GM19099 (cell line): Measurements from ENCODE around the gene ORC2.
A peak's percentile ranks its signal among the peaks of the same experiment; 100 is the strongest.

ENCODE experiments used
- POLR2A ChIP-seq: IDR thresholded peaks from 3 replicates; pipeline ENCODE4 v1.6.1; 2011; ENCODE audit warnings: low read depth; ENCODE audit not compliant: insufficient read length; ENCODE audit errors: extremely low read depth

ORC2 gene

DNA sequence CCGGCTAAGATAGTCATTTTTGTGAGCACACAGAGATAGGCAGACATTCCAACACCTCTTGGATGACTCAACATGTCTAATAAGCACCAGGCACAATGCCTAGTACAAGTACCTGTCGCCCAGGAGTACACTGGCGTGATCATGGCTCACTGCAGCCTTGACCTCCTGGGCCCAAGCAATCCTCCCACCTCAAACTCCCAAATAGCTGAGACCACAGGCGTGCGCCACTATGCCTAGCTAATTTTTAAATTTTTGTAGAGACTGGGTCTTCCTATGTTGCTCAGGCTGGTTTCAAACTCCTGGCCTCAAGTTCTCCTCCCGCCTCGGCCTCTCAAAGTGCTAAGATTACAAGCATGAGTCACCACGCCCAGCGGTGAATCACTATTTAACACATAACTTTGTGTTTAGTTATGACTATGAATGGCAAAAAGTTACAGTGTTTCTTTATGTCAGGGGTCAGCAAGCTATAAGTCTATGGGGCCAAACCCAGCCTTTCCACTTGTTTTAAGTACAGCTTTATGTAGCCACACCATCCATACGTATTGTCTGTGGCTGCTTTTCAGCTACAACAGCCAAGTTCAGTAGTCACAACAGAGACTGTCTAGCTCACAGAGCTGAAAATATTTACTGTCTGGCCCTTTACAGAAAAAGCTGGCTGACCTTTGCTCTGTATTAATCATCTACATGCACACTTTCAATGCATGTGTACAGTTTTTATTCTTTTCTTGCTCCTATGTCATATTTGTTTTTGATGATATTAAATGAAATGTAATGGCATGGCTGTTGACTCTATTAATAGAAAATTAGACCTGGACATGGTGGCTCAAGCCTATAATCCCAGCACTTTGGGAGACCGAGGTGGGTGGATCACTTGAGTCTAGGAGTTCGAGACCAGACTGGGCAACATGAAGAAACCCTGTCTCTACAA is 18.7 kb downstream of the ORC2 start:
- no peak for TF ChIP-seq POLR2A

DNA sequence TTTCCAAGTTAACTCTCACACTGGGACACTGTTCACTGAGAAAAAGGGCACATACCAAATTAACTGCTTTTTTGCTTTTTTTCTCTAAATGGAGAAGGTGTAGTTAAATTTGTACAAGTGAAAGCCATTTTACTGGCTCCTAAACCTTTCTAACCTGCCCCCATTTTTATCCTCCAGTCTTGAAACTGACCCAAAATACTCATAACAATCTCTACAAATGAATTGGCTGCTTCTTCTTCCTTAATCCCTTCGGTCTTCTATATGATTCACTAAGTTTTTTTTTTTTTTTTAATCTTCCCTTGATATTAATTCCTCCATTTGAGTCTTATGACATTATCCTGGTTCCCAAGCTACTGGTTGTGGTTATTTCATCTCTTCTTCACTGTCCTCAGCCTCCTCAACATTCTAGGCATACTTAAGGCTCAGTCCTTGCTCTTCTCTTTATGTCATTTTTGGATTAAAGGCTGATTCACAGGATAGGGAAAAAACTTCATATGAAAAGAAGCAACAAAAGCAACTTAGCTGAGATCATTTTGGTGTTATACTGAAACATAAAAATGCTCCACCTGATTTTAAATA is 19.8 kb downstream of the ORC2 start:
- no peak for TF ChIP-seq POLR2A

DNA sequence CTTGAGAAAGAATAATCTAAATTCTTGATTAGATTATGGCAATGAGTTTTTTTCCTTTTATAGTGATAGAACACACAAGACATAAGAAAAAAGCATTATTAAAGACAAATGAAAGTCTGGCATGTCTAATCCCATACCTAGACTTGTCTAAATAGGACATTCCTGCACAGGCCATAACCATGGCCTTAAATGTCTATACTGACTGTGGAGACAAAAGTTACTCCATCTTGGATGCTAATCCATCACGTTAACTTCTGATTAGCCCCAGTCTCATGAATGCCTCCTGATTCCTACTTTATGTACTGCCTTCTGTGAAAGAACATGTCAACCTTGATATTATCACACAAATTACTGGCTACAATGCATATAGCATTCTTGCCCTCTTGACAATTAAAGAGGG is 23.6 kb downstream of the ORC2 start:
- TF ChIP-seq POLR2A = no peak

DNA sequence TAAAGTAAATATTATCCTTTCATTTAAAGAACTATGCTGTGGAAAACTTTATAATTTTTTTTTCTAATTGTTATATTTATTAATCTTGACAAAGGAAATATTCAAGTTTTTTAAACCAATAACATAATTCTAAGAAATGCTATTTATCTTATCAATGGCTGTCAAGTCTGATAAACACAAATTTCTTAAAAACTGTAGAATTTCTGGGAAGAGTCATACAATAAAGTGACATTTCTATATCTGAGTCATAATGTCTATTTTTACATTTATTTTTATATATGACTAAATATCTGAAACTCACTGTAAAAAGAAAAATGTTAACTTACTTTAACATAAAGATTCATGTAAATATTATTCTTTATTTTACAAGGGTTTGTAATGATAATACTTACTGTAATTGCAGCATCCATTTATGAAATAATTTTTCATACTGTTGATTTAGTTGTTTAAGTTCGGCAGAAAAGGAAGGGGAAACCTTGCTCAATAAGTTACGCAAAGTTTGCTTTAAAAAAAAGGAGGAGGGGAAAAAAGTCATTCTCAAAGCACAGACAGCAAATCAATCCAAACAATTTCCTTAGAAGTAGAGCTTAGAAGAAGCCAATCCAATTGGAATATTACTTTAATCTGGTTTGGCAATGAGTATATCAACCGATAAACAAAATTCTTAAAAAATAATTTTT is 32.4 kb downstream of the ORC2 start:
- TF ChIP-seq POLR2A = no peak

DNA sequence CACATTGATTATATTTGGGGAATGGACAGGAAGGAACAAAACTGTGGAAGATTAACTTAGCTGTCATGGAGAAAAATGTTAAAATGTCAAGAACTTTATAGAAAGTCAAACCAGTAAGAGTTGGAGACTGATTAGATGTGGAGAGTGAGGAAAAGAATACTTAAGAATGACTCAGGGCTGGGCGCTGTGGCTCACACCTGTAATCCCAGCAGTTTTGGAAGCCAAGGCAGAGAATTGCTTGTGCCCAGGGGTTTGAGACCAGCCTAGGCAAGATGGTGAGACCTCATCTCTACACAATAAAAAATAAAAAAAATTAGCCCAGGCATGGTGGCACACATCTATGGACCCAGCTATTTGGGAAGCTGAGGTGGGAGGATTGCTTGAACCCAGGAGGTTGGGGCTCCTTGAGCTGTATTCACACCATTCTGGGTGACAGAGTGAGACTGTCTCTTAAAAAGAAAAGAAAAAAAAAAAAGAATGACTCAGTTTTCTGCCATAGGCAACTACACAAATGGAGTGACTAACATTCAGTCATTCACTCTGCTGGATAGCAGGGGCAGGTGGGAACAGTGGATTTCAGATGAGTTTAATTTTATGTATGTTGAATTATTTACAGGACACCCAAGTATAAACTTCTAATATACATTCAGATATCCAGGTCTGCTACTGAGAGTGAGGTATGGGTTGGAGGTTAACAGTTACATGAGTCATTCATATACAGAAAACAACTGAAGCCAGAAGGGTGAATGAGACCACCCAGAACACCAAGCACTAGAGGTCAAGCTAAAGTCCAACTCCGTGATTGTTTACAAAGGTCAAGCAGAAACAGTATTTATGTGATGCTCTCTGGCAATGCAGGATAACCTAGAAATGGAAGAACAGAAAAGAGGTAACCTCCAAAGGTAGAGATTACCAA is 33.9 kb downstream of the ORC2 start:
- no peak for TF ChIP-seq POLR2A

DNA sequence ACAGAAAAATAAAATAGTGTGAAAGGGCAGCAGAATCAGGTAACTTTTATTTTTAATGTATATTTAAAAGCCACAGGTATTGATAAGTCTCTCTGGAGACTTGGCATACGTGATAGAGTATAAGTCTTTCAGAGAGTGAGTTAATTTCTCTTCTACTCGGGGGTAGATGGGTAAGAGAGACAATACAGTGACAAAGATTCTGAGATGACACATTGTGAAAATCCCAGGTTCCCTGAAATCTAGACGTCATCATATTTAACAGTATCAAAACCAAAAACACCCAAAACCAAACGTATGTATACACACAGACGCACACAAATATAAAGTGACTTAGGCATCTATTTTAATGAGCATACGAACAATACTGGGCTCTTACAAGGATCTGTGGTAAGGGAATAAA is 41.0 kb downstream of the ORC2 start:
- no peak for TF ChIP-seq POLR2A

DNA sequence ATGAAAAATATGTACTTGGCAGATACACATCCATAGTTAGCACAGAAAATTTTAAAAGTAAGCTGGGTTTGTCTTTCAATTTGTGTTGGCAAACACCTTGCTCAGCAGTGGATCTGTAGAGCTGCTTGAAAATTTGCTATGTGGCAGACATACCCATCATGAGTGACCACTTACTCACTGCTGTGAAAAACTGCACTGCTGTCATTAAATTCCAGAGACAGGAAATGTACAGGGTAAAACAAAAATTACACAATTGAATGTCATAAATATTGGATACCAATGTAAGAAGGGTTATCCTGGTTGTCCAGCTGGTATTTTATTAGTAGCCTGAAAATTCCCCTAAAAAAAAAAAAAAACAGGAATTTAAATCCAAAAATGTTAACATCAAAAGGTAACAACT is 49.8 kb downstream of the ORC2 start:
- TF ChIP-seq POLR2A = no peak

DNA sequence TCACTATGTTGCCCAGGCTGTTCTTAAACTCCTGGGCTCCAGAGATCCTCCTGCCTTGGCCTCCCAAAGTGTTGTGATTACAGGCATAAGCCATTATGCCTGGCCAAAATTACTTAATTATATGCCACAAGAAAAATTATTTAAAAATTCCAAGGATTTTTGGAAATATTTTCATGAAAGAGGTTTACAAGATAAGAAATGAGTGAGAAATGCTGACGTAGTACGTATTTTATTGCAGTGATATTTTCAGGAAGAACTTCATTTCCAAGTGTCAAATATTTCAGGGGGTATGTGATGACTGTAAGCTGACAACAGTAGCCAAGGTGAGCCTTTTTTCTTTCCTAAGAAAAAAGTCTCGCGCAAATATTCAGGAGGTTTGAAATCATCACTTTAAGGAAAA is 53.5 kb downstream of the ORC2 start:
- TF ChIP-seq POLR2A = no peak

DNA sequence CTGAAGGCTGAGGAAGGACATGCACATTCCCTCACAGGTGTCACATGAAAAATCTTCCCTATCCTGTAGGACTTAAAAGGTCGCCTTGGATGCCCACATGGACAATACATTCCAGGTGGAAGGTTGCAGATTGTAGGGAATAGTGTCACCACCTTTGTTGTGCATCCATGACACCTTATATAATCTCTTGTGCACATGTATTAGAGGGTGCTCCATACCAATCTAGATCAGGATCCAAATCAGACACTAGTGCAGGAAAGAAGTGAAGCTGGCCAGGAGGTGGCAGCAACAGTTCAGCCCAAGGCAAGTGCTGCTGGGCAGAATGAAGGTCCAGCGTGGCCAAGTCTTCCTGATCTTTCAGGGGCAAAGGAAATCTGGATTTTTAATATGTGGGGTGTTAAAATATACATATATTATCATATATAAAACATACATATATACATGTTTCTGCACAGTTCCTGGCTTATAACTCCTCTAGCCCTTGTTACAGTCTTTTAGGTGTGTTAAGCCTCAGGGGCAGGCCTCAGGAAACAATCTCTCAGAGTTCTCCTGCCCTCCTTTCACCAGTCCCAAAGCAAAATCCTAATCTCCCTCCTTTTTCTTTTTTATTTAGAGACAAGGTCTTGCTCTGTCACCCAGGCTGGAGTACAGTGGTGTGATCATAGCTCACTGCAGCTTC is 57.7 kb downstream of the ORC2 start:
- TF ChIP-seq POLR2A = no peak

DNA sequence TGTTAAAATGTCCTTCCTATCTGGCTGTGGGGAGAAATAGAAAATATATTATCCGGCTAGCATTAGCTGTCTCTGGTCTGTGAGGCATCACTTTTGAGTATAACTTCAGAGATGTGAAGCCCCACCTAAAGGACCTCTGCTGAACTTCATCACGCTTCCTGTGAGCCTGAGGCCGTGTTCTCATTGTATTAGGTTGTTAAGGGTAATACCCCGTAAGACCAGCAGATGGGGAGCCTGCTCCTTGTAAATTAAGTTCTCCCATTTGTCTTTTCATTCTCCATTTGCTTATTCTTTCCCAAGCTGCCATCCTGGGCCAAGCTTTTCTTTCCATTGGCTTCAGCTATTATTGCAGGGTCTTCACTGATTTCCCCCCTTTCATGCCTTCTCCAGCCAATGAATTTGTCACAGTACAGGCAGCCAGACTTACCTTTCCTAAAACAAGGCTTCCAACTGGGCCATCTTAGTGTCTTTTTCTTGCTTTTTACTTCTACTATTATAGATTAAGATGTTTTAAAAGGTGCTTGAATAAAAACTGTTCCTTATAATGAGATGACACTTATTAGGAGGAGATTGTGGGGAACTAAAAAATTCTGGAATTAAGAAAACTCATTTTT is 61.9 kb downstream of the ORC2 start:
- TF ChIP-seq POLR2A = no peak

DNA sequence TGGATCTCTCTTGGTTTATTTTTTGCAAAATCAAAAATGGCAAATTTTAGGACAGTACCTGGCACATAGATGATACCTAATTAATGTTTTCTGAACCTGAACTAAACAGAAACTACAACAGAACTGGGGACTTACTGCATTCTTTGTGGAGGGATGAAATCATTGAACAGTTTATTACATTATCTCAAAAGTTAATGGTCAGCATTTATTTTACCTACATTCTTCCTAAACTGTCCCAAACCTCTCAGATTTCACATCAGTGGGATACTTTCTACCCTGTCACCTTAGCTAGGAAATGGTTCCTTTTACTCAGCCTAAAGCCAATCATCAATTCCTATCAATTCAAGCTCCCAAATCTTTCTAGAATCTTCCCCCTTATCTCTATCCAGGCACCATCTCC is 64.0 kb downstream of the ORC2 start:
- no peak for TF ChIP-seq POLR2A

DNA sequence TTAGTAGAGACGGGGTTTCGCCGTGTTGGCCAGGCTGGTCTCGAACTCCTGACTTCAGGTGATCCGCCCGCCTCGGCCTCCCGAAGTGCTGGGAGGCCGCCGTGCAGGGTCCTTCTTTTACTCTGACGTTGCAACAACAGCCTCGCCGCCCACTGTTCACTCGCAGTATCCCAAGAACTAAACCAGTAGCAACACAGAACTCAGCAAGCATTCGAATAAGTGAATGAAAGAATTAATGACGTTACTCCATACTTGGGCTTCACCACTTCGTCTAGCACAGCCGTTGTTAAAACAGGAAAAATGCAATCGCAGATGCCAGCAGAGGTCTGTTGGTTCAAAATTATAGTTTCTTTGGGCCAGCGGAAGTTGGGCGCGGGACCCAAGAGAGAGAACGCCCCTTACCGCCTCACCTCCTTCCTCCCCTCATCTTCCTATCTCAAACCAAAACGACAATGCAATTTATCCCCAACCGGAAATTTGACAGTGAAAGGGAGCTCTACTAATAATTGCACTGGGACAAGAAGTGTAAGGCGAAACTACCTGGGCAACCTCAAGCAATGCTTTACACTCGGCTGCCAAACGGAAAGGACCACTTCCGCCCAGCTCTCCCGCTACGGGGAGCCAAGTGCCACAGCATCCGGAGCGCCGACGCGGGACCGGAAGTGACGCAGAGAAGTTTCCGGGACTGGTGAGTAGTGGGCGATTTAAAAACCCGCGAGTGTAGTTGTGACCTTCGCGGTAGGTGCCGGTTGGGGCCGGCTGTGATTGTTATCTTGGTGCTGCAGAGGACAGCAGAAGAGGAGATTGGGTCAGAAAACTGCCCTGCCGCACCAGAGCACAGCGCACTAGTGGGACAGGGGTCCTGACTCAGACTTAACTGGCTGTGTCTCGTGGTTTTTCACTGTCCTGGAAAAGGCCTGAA is 74.5 kb downstream of the ORC2 start, which contains the start of the genes NIF3L1 and PPIL3:
Gene NIF3L1 (plus strand): TSS at position 668 of the 922 bp plus-strand sequence. CDS start 2,573 bp downstream, outside the sequence.
Gene PPIL3 (minus strand): TSS at position 374 of the 922 bp plus-strand sequence. CDS start 1,462 bp downstream, outside the sequence.
- peak; percentile 82 for TF ChIP-seq POLR2A
